ENCODE measurements around the gene KRT82.

KRT82 gene

DNA sequence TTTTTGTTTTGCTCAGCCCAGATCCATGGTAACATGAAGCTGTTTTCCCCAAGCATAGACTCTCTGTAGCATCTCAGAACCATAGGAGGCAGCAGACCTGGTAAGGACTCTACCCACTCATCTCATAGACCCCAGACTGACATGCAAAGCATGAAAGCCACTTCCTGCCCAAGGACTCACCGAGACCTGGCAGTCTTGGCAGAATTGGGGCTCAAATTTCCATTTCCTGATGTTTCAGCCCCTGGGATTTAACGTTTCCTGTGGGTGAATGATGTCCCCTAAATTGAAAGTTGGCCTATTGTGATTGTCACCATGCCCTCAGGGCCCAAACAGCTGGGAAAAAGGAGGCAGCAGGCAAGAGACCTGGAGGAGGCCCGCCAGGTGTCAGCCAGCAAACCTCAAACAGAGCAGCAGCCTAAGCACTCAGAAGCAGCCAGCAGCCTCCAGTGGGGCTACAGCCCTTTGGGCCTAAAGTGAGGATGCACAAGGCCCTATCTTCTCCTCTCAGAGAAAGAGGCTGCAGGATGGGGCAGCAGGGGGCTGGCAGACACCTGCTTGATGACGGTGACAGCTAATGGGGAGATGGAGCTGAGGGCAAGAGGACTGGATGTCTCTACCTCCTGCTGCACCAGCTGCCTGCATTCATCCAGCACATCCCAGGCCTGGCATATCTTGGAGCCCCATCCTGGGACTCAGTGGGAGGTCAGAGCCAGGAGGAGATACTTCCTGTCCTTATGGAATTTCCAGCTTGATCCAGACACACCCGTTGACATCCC lies 47.4 kb downstream of the KRT82 start:
- Mint-ChIP-seq H3K27ac (no peak overlapping the region), H3K4me1 (ENCODE audit: low read depth) (peaks cover 28% of the 10 kb centered on the region)

GRCh38 chr12:52356762-52357580 lies 49.2 kb downstream of the KRT82 start:
- Mint-ChIP-seq H3K4me1 (ENCODE audit: low read depth) (peaks cover 42% of the 10 kb centered on the region), H3K36me3 (ENCODE audit: low read depth) (no peaks in the 10 kb centered on the region), H3K27me3 (peaks cover 7% of the 10 kb centered on the region), H3K4me3 (no peak overlapping the region), H3K9me3 (no peaks in the 10 kb centered on the region), H3K27ac (no peak overlapping the region)

More for the DNA sequence above, 47.4 kb downstream of the KRT82 start:
- H3K36me3 Mint-ChIP-seq (ENCODE audit: low read depth) = no peaks in the 10 kb centered on the region
- H3K9me3 Mint-ChIP-seq = no peaks in the 10 kb centered on the region
- peaks cover 4% of the 10 kb centered on the region for H3K27me3 Mint-ChIP-seq
- no peak overlapping the region for H3K4me3 Mint-ChIP-seq

- peaks cover 11% of the 10 kb centered on the region for H3K27me3 Mint-ChIP-seq
- H3K27ac Mint-ChIP-seq = no peak overlapping the region
- H3K36me3 Mint-ChIP-seq (ENCODE audit: low read depth) = no peaks in the 10 kb centered on the region
- peaks cover 49% of the 10 kb centered on the region for H3K4me1 Mint-ChIP-seq (ENCODE audit: low read depth)
- H3K9me3 Mint-ChIP-seq = no peaks in the 10 kb centered on the region
- no peak overlapping the region for H3K4me3 Mint-ChIP-seq
Measured at GRCh38 chr12:52356031-52356761, 49.9 kb downstream of the KRT82 start.

DNA sequence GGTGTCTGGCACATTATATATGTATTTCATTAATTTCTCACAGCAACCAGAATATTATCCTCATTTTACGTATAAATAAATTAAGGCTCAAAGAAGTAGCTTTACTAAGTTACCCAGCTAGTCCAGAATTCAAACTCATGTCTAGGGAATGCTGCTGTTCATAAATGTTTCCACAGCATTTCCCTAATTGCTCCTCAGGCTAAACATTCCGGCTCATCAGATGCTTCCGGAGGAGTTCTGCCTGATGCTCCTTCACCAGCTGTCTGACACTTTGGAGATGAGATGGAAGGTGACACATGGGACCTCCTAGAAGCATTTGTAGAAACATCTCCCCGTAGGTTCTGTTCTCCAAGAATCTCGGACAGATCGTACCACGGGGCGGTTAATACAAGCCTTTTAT lies 51.0 kb downstream of the KRT82 start:
- Mint-ChIP-seq H3K36me3 (ENCODE audit: low read depth) (no peaks in the 10 kb centered on the region), H3K27me3 (peaks cover 11% of the 10 kb centered on the region), H3K4me3 (no peak overlapping the region), H3K9me3 (no peaks in the 10 kb centered on the region), H3K27ac (no peak overlapping the region), H3K4me1 (ENCODE audit: low read depth) (peaks cover 53% of the 10 kb centered on the region)

DNA sequence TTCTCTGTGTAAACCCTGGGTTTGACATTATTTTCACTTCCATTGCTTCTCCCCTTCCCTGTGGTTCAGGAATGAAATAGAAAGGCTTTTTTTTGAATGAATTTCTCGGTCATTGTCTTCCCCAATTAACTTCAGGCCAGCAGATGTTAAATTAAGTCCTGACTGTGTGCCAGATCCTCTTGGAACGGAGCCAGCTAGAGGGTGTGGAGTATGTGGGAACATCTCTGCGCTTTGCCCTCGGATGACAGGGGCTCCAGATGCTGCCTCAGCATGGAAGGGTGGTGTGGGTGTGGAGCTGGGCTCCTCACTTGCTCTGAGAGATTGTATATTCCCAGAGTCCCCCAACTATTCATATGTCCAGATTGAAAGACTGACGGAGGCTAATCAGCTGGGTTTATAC lies 51.9 kb downstream of the KRT82 start:
- Mint-ChIP-seq H3K27me3 (peaks cover 14% of the 10 kb centered on the region), H3K4me1 (ENCODE audit: low read depth) (peaks cover 47% of the 10 kb centered on the region)

DNA sequence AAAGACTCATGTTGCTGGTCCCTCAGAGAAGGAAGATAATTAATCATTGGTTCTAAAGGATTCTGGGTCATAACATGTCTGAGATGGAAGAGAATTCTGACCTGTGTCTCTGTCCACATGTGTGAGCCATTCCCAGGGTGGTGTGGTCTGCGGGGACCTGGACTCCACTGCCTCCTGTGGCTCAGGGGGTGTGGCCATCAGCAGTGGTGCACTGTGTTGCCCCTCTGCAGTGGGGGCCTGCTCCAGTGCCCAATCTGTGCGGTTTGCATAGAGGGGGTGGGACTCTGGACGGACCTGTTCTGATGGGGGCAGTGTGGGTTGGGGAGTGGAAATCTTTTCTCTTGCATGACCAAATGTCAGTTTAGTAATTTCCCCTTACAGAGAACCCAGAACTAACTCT lies 52.4 kb downstream of the KRT82 start:
- no peak overlapping the region for H3K27ac Mint-ChIP-seq
- peaks cover 15% of the 10 kb centered on the region for H3K27me3 Mint-ChIP-seq

More for the DNA sequence above, 51.9 kb downstream of the KRT82 start:
- no peak overlapping the region for H3K27ac Mint-ChIP-seq
- H3K36me3 Mint-ChIP-seq (ENCODE audit: low read depth) = no peaks in the 10 kb centered on the region
- H3K9me3 Mint-ChIP-seq = no peaks in the 10 kb centered on the region
- no peak overlapping the region for H3K4me3 Mint-ChIP-seq

GRCh38 chr12:52352951-52353350 lies 53.2 kb downstream of the KRT82 start:
- H3K27me3 Mint-ChIP-seq = peaks cover 15% of the 10 kb centered on the region
- no peaks in the 10 kb centered on the region for H3K9me3 Mint-ChIP-seq
- H3K4me3 Mint-ChIP-seq = no peak overlapping the region

More for the DNA sequence above, 52.4 kb downstream of the KRT82 start:
- no peak overlapping the region for H3K4me3 Mint-ChIP-seq
- H3K9me3 Mint-ChIP-seq = no peaks in the 10 kb centered on the region
- H3K4me1 Mint-ChIP-seq (ENCODE audit: low read depth) = peaks cover 43% of the 10 kb centered on the region
- H3K36me3 Mint-ChIP-seq (ENCODE audit: low read depth) = no peaks in the 10 kb centered on the region

GRCh38 chr12:52351196-52352059 lies 54.7 kb downstream of the KRT82 start:
- Mint-ChIP-seq H3K9me3 (no peaks in the 10 kb centered on the region), H3K4me1 (ENCODE audit: low read depth) (peaks cover 29% of the 10 kb centered on the region), H3K36me3 (ENCODE audit: low read depth) (no peaks in the 10 kb centered on the region), H3K27ac (peak overlapping the region; percentile 64), H3K4me3 (no peak overlapping the region), H3K27me3 (peaks cover 15% of the 10 kb centered on the region)

More at GRCh38 chr12:52352951-52353350, 53.2 kb downstream of the KRT82 start:
- Mint-ChIP-seq H3K4me1 (ENCODE audit: low read depth) (peaks cover 35% of the 10 kb centered on the region), H3K27ac (no peak overlapping the region), H3K36me3 (ENCODE audit: low read depth) (no peaks in the 10 kb centered on the region)

DNA sequence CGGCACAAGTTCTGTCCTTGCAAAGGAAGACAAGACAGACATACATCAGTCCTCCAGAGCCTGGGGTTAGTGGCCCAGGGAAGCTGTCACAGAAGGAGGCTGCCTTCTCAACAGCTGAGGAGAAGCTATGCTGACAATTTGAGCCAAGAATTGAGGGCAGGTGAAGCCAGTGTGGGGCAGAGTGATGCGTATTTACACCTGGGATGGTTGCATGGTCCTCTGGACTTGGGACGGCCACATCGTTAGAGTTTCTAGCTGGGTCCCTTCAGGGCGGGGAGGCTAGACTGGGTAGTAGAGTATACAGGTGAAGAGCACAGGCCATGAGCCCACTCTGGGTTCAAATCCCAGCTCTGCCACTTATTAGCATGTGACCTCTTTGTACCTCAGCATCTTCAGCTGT lies 55.3 kb downstream of the KRT82 start:
- H3K9me3 Mint-ChIP-seq = no peaks in the 10 kb centered on the region

DNA sequence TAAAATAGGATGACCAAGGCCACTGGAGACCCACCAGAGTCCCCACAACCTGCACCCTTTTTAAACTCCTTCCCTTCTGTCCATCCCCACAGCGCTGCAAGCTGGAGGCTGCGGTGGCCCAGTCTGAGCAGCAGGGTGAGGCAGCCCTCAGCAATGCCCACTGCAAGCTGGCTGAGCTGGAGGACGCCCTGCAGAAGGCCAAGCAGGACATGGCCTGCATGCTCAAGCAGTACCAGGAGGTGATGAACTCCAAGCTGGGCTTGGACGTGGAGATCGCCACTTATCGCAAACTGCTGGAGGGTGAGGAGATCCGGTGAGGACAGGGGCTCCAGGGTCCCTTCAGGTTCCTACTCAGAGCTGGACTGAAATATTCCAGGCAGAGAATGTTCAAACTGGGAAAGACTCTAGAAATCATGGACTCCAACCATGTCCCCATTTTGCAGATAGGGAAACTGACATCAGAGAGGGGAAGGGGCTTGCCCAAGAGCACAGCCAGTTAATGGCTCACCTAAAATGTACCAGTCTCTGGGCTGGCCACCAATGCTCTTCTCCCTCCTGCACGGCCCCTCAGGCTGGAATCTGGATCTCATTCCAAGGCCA lies 56.0 kb downstream of the KRT82 start:
- no peak overlapping the region for H3K4me3 Mint-ChIP-seq
- peaks cover 29% of the 10 kb centered on the region for H3K4me1 Mint-ChIP-seq (ENCODE audit: low read depth)
- H3K27ac Mint-ChIP-seq = no peak overlapping the region
- H3K36me3 Mint-ChIP-seq (ENCODE audit: low read depth) = no peaks in the 10 kb centered on the region
- H3K27me3 Mint-ChIP-seq = peaks cover 15% of the 10 kb centered on the region
- no peaks in the 10 kb centered on the region for H3K9me3 Mint-ChIP-seq

More for the DNA sequence above, 55.3 kb downstream of the KRT82 start:
- Mint-ChIP-seq H3K4me1 (ENCODE audit: low read depth) (peaks cover 29% of the 10 kb centered on the region), H3K4me3 (no peak overlapping the region), H3K27me3 (peaks cover 15% of the 10 kb centered on the region), H3K36me3 (ENCODE audit: low read depth) (no peaks in the 10 kb centered on the region), H3K27ac (no peak overlapping the region)

DNA sequence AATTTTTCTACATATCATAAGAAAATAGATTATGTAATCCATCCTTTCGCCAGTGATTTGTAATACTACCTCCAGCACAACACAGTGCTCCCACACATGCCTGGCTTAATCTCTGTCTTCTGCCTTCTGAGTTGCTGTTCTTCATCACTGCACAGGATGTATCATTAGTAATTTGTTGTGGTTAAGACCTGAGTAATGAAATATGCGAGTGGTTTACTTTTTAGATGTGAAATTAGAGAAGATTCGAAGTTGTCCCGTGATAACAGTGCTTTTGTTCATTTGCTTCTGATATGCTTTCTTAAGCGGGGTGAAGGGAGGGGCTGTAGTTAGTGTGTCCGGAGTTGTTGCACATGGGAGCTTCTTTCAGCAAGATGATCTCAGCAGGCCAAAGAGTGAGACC lies 56.9 kb downstream of the KRT82 start:
- peaks cover 16% of the 10 kb centered on the region for H3K27me3 Mint-ChIP-seq
- H3K36me3 Mint-ChIP-seq (ENCODE audit: low read depth) = no peaks in the 10 kb centered on the region
- no peaks in the 10 kb centered on the region for H3K9me3 Mint-ChIP-seq
- no peak overlapping the region for H3K4me3 Mint-ChIP-seq
- peaks cover 28% of the 10 kb centered on the region for H3K4me1 Mint-ChIP-seq (ENCODE audit: low read depth)
- no peak overlapping the region for H3K27ac Mint-ChIP-seq

- Mint-ChIP-seq H3K27ac (no peak overlapping the region), H3K27me3 (peaks cover 11% of the 10 kb centered on the region), H3K9me3 (no peaks in the 10 kb centered on the region), H3K36me3 (ENCODE audit: low read depth) (no peaks in the 10 kb centered on the region), H3K4me3 (no peak overlapping the region), H3K4me1 (ENCODE audit: low read depth) (peaks cover 20% of the 10 kb centered on the region)
Measured at GRCh38 chr12:52347551-52348510, 58.3 kb downstream of the KRT82 start.

GRCh38 chr12:52347016-52347415 lies 59.1 kb downstream of the KRT82 start:
- H3K27me3 Mint-ChIP-seq = peaks cover 11% of the 10 kb centered on the region

More at GRCh38 chr12:52347016-52347415, 59.1 kb downstream of the KRT82 start:
- Mint-ChIP-seq H3K4me1 (ENCODE audit: low read depth) (peaks cover 12% of the 10 kb centered on the region), H3K4me3 (no peak overlapping the region), H3K36me3 (ENCODE audit: low read depth) (no peaks in the 10 kb centered on the region), H3K27ac (no peak overlapping the region), H3K9me3 (no peaks in the 10 kb centered on the region)

All from stimulated activated naive CD8-positive, alpha-beta T cell treated with anti-CD3 and anti-CD28 coated beads, Interleukin-15, Interleukin-2, amounts not matched to agents 100 ng/mL and 50 ng/mL, for 24 hours (primary cell).